ENCODE results near the gene MYMX. TPM values are rescaled to one million over a fixed set of nuclear protein-coding genes. Genes with fewer than 3 reads are reported as not detected.

The MYMX gene
- total RNA-seq, 1 donor from 2014 or later, result not detected

- FAIRE-seq, result no peak
- no peak overlapping the region for H3K27ac ChIP-seq (ENCODE audit: low read depth, low read length)
- Mint-ChIP-seq H3K9me3 (ENCODE audit: unreplicated experiment) (no peaks in the 10 kb centered on the region), H3K36me3 (ENCODE audit: low read depth, unreplicated experiment) (no peaks in the 10 kb centered on the region), H3K4me1 (ENCODE audit: low read depth, unreplicated experiment) (peaks cover 26% of the 10 kb centered on the region), H3K27ac (ENCODE audit: unreplicated experiment) (no peak overlapping the region), H3K27me3 (ENCODE audit: low read depth, unreplicated experiment) (peaks cover 12% of the 10 kb centered on the region), H3K4me3 (ENCODE audit: unreplicated experiment) (peak overlapping the region; percentile 72)
- H3K9me3 ChIP-seq (ENCODE audit: insufficient read depth, low read depth, low read length), result no peaks in the 10 kb centered on the region
- no peak for DNase-seq (ENCODE audit: low read depth)
- TF ChIP-seq CTCF (IDR thresholded peaks at IDR 0.05; ENCODE audit: insufficient read depth, low read depth, low read length), result no peak
- TF ChIP-seq EZH2 (IDR thresholded peaks at IDR 0.05; ENCODE audit: insufficient read depth, low read length), result no peak
- no peaks in the 10 kb centered on the region for H3K79me2 ChIP-seq (ENCODE audit: insufficient read depth, low read length)
- H3K4me1 ChIP-seq (ENCODE audit: insufficient read depth, low read length), result peaks cover 43% of the 10 kb centered on the region
- H3K27me3 ChIP-seq (ENCODE audit: insufficient read depth, low read length), result no peaks in the 10 kb centered on the region
- H3K36me3 ChIP-seq (ENCODE audit: insufficient read depth, low read length), result no peaks in the 10 kb centered on the region
- H3K4me3 ChIP-seq (ENCODE audit: insufficient read depth, low read depth, low read length), result no peak overlapping the region
- peaks cover 15% of the 10 kb centered on the region for H4K20me1 ChIP-seq (ENCODE audit: insufficient read depth, low read length)
- no peak overlapping the region for H3K4me2 ChIP-seq (ENCODE audit: low read length)
- no peak overlapping the region for H2AFZ ChIP-seq (ENCODE audit: low read depth, low read length)
- no peak overlapping the region for H3K9ac ChIP-seq (ENCODE audit: low read length)
Measured at GRCh38 chr6:44220913-44221290, 4.2 kb downstream of the MYMX start.

GRCh38 chr6:44221291-44221960 lies 4.7 kb downstream of the MYMX start:
- no peak overlapping the region for H3K9ac ChIP-seq (ENCODE audit: low read length)

More at GRCh38 chr6:44221291-44221960, 4.7 kb downstream of the MYMX start:
- Mint-ChIP-seq H3K36me3 (ENCODE audit: low read depth, unreplicated experiment) (no peaks in the 10 kb centered on the region), H3K27me3 (ENCODE audit: low read depth, unreplicated experiment) (peaks cover 10% of the 10 kb centered on the region), H3K4me3 (ENCODE audit: unreplicated experiment) (peak overlapping the region; percentile 72), H3K9me3 (ENCODE audit: unreplicated experiment) (no peaks in the 10 kb centered on the region), H3K27ac (ENCODE audit: unreplicated experiment) (no peak overlapping the region), H3K4me1 (ENCODE audit: low read depth, unreplicated experiment) (peaks cover 26% of the 10 kb centered on the region)
- no peaks in the 10 kb centered on the region for H3K27me3 ChIP-seq (ENCODE audit: insufficient read depth, low read length)
- peaks cover 16% of the 10 kb centered on the region for H4K20me1 ChIP-seq (ENCODE audit: insufficient read depth, low read length)
- TF ChIP-seq CTCF (IDR thresholded peaks at IDR 0.05; ENCODE audit: insufficient read depth, low read depth, low read length) (peak; percentile 43), EZH2 (IDR thresholded peaks at IDR 0.05; ENCODE audit: insufficient read depth, low read length) (no peak)
- DNase-seq (ENCODE audit: low read depth) (peak; percentile 48), FAIRE-seq (no peak)
- peak overlapping the region; percentile 21 for H2AFZ ChIP-seq (ENCODE audit: low read depth, low read length)
- H3K9me3 ChIP-seq (ENCODE audit: insufficient read depth, low read depth, low read length), result no peaks in the 10 kb centered on the region
- H3K4me3 ChIP-seq (ENCODE audit: insufficient read depth, low read depth, low read length), result no peak overlapping the region
- H3K36me3 ChIP-seq (ENCODE audit: insufficient read depth, low read length), result no peaks in the 10 kb centered on the region
- peaks cover 43% of the 10 kb centered on the region for H3K4me1 ChIP-seq (ENCODE audit: insufficient read depth, low read length)
- peak overlapping the region; percentile 67 for H3K4me2 ChIP-seq (ENCODE audit: low read length)
- H3K27ac ChIP-seq (ENCODE audit: low read depth, low read length), result no peak overlapping the region
- H3K79me2 ChIP-seq (ENCODE audit: insufficient read depth, low read length), result no peaks in the 10 kb centered on the region
